ENCODE measurements around the gene ZSCAN20.

ZSCAN20 gene

DNA sequence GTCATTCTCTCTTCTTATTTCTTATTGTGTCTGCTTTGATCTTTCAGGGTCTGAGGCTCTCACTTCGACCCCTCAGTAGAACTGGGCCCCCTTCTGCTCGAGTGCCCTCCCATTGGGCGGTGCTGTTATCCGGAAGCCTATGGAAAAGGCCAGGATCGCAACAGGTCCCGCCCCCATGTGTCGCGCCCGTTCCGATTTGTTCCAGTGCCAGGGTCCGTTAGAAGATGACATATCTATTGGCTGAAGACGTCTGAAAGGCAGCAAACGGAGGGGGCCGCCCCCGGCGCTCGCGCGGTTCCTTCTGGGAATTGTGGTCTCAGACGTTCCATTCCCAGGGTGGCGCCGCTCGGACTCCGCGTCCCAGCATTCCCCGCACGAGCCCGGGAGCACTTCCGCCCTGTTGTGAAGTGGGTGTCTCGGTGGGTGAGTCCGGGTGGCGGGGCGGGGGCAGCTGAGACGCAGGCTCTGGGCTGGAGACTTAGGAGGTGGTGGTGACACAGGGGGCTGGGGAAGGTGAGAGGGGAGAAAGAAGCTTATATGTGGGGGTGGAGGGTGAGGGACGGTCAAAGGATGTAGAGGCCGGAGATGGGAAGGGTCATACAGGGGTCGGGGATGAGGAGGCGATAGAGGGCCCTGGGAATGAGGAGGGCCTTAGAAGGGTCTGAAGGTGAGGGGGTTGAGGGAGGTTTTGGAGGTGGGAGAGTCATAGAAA lies at the start of gene ZSCAN20:
TSS of gene ZSCAN20 (plus strand) at position 377 of the 712 bp plus-strand sequence. CDS start 6,644 bp downstream, outside the sequence.
- DNase-seq = peak; percentile 92 to 94

DNA sequence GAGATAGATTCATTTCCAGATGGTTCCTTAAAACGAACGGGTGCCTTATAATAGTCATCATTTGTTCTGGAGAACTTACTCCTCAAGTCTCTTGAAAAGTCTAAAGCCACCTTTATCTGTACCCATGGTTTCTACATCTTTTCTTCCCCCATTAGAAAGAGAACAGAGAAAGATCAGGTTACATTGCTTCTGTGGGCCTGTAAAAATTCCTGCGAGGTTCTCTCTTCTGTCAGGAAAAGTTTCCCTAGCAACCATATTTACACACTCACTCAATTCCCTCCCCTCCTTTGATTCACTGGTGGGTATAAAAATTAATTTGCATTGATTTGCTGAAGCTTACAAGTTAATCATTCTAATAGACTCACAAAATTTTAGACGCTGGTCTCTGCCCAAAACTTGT lies 48.2 kb upstream of the ZSCAN20 start:
- no peak for DNase-seq

DNA sequence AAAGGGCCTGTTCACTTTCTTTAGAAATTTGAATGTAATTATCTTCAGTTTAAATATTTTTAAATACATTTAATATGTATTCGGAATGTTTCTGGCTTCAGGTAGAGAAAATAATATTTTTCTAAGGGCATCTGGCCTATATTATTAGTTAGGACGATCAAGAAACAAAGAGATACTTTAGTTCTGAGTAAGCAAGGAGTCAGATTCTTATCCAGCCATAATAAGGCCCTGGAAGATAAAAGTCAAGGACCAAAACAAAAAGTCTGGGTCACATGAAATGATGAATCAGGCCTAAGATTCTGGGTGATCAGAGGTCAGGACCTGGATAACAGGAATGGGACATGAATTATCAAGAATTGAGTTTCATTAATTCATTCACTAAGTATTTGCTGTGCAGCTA lies 47.8 kb upstream of the ZSCAN20 start:
- no peak for DNase-seq

DNA sequence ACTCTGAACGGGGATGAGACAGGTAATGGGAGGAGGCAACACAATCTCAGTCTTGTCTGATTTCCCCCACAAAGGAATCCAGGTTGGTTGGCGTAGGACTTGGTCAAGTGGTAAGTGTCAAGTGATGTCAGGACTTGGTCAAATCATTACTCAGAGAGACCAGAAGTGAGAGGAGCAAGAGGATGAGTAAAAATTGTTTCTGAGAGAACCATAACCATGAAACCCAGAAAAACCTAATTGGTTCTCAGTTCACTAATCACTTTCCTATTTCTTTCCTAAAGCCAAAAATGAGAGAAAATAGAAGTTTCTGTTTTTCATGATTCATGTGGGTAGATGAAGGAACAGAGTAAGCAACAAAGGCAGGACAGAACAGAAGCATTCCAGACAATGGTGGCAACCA lies 46.5 kb upstream of the ZSCAN20 start:
- DNase-seq = no peak

DNA sequence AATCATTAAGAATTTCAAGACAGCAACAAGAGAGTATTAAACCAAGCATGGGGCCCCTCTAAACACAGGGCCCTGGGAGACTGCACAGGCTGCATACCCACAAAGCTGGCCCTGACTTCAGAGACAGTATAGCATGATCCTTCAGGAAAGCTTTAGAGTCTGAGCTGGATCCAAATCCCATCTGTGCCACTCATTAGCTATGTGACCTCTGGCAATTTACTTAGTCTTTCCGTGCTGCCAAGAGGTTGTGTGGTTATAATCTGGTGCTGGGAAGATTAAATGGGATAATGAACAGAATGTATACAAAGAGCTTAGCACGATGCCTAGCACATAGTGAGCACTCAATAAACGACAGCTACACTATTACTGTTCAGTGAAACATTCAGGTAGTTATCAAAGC lies 45.5 kb upstream of the ZSCAN20 start:
- no peak for DNase-seq

DNA sequence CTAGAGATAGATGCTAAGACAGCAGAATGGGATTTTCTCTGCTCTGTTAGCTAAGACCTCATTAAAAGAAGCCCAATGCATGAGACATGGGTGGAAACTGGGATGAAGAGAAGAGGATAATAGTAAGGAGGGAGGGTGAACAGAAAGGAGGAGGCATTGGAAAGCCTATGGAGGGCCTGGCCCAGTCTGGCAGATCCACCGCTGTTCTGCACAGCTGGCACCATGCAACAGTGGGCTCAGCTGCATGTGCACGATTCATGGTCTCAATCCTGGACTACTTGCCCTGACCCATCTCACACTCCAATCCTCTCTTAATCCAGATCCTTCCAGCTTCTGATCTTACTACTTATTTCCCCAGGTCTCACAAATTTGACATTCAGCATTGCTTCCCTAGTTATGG lies 43.8 kb upstream of the ZSCAN20 start:
- DNase-seq = no peak

DNA sequence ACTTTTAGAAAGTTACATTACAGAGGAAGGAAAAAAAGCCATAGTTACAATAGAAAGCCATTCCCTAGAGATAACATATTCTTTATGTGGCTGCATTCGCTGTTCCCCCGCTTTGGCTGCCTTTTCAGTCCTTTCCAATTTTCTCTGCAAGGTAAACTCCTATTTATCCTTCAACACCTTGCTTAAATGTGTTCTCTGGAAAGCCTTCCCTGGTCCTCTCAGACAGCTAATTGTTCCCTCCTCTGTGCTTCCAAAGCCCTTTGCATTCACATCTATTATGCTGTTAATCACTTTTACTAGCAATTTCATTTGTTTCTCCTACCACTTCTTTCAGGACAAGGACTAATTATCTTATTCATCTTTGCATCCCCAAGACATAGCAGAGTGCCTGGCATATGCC lies 43.1 kb upstream of the ZSCAN20 start:
- DNase-seq = no peak

DNA sequence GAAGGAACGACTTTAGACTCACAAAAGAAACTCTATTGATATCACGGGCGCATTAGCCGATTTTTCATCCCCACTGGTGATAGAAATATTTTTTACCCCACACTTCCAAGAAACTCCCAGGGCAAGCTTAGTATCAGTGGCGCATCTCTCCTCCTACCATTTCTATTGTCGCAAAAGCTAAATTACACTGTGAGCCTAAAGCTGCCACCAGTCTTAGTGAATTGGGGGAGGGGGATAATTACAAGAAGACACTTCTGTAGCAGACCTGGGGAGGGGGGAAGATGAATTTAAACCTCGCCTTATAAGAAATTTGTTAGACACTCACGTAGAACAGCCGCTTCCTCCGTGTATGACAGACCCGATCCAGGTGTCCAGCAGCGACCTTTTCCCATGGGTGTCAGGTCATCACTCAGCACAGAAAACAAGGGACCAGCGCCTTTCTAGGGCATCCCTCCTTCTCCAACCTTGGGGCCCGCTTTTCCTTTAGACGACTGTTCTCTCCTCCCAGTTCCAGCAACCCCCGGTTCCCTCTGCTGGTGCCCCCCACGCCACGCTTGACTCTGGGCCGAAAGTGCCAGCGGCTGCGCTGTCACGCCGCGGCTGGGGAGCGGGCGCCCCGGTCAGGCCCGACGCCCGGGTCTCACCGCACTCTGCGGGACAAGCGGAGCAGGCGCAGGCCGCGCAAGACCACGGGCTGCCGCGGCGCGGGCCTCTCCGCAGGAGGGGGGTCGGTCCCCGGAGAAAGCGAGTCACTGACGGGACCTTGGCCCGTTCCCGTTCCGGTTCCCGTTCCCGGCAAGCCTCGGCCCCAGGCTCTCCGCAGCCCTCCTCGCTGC lies 42.4 kb upstream of the ZSCAN20 start:
- peak; percentile 9 to 12 for DNase-seq

DNA sequence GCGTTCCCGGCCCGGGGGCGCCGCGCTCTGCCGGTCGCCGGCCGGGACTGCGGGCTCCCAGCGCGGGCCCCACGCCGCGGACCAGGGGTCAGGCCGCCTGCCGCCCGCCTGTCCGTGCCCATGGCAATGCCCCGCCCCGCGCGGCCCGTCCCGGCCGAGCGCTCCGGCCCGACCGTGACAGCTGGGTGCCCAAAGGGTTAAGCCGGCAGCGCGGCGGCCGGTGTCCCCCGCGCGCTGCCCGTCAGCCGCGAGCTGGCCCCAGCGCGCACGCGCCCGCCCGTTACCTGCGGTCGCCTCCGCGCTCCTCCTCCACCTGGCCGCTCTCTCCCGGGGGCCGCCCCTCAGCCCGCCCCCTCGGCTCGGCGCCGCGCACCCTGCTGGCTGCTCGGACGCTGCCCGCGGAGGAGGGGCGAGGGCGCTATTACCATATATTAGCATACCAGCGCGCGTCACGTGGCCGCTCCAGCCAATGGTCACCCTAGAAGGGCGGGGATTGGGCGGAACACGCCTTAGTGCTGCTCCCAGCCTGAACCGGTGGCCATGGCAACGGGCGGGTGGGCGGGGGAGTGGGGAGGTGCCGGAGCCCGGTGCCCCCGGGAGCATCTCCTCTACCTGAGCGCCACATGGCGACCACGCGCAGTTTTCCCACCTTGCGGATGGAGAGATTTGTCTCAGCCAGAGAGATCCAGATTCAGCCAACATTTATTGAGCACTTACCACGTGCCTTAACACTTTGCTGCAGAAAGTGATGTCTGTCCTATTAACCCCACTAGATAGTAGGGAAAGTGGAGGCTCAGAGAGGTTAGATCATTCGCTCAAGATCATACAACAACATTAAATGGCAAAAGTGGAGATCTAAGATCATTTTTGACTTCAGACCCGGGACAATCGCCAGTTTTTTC lies 41.5 kb upstream of the ZSCAN20 start, which contains the start of gene PHC2:
TSS of gene PHC2 (minus strand) at position 404 of the 902 bp plus-strand sequence. CDS start 55,556 bp downstream, outside the sequence.
- peak; percentile 92 to 94 for DNase-seq

DNA sequence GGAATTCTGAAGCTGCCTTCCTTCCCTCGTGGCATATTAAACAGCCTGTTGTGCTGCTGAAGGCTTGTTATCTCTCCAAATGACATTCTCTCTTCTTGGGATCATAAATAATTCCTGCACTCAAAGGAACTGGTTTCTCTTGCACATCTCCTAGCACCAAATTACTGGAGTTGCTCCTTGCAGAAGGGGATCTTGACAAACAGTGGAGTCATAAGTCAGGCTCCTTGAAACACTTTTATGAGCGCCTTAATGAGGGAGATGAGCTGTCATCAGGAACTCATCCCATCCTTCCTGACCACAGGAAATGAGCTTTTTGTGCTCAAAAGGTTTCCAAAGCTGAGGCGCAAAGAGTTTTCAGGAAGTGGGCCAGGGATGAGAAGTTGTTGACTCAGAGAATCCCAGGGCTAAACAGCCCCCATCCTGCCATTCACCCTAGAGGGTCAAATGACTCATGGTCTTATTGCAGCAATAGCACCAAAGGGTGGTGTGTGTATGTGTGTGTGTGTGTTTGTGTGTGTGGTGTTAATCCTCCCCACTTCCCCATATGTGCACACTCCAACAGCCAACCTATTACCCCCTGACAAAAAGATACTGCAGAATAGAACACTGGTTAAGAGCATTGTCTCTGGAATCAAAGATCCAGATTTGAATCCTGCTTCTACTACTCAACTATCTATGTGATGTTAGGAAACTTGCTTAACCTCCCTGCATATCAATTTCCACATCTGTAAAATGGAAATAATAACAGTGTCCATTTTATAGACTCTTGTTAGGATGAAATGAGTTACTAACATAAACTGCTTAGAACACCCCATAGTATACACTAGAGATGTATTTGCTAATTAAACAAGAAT lies 38.7 kb upstream of the ZSCAN20 start:
- DNase-seq = peak in 1 of 2 experiments; percentile 5

DNA sequence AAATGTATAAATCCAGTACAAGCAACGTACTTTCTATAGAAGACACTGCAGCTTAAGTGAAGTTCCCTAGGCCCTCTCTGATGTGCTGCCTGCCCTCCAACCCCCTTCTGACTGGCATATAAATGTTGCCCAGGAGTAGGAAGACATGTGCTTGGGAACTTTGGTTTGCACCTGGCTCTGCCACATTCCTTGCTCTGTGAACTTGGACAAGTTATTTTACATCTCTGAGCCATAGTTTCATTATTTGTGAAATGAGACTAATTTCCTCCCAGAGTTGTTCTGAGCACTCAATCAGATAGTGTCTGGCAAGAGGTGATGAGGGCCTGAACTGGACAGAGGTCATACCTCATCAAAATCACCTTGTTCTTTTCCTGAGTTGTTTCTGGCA lies 38.1 kb upstream of the ZSCAN20 start:
- no peak for DNase-seq

DNA sequence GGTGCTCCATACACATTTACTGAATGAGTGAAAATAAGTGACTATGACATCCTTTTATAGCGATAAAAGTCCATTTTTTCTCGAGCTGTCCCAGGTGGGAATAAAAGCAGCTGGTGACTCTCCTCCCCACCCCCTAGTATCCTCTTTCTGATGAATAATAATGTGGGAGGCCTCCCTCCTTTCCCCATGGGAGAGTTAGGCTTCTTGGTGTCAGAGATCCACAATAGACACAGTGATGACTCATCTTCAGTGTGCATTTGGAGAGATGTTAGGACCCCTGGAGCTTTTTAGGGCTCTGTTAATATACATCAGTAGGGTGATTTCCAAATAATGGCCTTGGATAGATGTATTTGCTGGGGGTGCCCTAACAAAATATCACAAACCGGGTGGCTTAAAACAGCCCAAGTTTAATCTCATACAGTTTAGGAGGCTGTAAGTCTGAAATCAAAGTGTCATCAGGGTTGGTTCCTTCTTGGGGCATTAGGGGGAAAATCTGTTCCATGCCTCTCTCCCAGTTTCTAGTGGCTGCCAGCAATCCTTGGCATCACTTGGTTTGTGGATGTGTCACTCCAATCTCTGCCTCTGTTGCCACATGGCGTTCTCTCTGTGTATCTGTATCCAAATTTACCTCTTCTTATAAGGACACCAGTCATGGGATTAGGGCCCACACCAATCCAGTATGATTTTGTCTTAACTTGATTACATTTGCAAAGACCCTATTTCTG lies 37.2 kb upstream of the ZSCAN20 start:
- no peak for DNase-seq

DNA sequence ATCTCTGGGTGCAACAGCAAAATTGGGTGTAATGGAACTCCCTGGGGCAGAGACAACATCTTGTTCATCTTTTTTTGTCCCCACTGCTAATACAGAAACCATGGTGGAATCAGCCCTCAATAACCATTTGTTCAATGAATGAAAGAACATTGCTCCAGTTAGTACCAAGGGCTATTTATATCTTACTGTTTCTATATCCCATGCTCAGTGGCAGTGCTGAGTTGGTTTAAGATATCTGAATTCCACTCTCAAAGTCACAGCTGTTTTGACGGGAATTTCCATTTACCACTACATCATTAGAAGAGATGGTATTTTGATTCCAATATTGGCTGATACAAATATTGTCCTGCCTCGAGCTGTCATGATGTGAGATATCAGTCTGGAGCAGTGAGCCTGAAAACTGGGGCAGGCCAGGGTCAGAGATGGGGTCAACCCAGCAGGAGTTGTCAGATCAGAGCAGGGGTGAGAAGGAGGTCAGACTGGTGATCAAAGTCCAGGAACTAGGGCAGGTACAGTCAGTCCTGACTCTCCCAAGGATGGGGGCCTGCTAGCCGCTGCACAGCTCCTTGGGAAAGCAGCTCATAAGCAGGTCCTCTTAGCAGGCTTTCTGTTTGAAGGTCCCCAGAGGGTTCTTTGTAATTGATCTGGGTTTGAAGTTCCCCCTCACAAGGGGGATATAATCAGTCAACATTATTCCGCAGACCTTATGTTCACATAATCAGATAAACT lies 35.7 kb upstream of the ZSCAN20 start:
- DNase-seq = no peak

DNA sequence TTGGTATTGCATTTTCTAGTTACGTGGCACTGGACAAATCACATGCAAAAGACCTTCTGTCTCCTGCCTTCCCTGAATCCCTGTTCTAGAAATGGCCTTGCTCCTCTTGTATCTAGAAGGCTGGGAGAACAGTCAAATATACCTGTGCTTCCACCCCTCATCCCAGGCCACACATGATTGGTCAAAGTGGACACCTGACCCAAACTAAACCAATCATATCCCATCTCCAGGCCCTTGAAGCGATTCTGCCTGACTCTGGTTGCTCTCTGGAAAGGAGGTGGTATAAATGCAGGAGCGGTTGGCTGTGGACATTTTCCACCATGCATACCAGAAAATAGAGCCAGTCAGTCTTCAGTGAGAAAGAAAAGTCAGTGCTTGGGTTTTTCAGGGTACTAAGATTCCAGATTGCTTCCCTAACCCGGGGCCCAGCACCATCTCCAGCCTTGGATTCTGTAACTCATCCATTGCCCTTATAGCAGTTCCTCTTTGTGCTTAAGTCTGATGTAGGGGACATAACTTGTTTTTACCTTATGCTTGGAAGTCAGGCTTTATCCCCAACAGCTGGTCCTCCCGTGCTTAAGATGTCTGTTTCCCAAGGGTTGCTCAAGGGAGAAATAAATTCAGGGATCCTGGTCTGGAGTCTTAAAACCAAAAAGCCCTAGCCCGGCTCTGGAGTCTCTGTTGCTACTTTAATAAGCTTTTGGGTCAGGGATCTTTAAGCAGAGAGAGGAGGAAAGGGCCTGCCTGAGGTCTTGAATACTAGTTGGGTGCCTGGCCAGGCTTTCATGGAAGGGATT lies 33.9 kb upstream of the ZSCAN20 start:
- DNase-seq = no peak

DNA sequence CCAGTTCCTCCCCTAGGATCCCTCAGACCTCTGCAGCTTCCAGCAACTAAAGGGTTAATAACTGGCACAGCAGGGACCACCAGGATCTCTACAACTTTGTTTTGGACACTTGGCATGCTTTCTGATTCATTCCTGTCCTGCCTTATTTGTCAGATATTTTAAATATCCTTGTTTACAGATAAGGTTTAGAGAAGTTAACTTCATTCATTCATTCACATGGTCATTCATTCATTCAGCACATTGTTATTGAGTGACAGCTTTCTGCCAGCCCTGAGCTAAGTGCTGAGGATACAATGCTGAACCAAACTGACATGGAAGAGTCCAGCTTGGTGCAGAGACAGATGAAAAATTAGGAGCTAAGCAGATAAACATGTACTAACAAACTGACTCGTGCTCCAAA lies 32.8 kb upstream of the ZSCAN20 start:
- no peak for DNase-seq

DNA sequence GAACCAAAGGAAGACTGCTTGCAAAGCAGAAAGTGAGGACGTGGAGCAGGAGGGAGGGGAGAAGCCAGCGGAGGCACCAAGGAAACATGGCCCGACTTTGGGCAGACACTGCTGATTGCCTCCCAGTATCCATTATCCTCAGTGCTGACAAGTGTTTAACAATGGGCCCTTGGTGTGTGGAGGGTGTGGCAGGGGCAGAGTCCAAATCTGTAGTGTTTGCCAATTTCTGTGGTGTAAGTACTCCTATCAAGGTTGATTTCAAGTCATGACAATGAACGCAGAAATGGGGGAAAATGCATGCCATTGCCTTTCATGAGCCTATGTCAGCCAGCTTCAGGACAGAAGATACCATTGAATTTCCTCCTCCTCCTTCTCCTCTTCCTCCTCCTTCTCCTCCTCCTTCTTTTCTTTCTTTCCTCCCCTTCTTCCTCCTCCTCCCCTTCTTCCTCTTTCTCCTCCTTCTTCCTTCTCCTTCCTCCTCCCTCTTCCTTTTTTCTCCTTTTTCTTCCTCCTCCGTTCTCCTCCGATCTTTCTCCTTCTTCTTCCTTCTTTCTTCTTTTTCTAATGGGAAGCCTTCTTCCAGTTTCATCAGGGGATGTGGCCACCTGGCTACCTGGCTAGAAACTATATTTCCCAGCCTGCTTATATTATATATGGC lies 31.2 kb upstream of the ZSCAN20 start:
- DNase-seq = no peak

DNA sequence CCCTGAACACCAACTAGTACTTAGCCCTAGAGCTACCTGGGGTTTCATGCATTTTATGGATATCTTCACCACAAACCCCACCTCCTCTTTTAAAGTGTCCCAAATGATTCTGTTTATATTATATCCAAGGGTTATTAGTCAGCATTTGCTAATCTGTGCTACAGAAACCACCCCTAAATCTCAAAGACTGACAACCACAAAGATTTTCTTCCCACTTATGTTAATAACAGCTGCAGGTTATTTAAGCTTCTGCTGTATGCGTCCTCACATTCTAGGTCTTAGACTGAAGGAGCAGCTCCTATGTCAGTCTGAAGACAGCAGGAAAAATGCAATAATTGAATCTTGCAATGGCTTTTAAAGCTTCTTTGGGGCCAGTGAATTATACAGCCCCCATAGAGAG lies 30.3 kb upstream of the ZSCAN20 start:
- DNase-seq = no peak

DNA sequence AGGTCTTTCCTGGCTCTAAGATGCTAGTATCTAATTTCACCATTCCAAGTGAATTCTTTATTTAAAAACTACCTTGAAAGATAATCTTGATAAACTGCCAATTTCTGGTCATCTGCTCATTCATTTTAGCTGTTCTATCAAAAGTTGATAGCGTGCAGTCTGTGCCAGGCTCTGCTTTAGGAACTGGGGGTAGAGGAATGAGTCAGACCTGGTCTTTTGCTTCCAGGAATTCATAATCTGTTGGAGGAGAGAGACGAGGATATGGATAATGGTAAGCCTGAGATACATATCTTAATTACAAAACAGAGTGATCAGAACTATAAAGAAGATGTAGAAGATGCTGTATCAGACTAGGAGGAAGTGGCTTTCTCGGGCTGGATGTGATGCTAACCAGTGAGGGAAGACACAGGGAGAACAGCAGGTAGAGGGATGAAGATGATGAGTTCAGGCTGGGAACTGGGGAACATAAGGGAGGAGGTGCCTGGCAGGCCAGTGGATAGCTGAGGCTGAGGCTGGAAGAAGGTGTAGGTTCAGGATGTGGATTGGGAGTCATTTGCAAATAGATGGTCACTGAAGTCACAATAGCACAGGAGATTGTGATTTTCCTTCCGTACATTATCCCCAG lies 29.3 kb upstream of the ZSCAN20 start:
- no peak for DNase-seq

DNA sequence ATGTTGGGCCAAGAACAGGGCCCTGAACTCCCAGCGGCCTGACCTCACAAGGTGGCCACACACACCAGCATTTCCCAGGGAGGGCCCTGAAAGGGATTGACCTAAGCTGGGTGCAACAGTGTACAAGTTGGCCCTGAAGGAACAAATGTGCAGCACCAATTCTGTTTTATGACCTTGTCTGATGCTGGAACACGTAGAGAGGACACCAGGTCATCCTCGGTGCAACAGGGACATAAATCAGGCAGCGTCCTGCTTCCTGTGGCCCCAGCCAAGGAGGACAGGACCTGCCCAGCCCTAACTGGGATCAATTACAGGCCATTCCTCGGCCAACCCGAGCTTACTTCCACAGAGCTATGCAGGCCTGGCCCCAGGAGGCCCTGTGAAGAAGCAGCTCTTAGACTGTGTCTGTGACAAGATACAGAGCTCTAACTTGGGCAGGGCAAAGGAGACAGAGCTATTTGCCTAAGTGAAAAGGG lies 28.7 kb upstream of the ZSCAN20 start:
- DNase-seq = no peak

Data from activated CD4-positive, alpha-beta T cell treated with anti-CD3 and anti-CD28 coated beads, Interleukin-2, amount 50 U/mL, for 48 hours (primary cell).